ENCODE measurements around the gene PECR. TPM values are rescaled to one million over a fixed set of nuclear protein-coding genes. Genes with fewer than 3 reads are reported as not detected.

The PECR gene
- total RNA-seq, 1 donor from 2014 or later: 18.9 TPM

- H3K27me3 ChIP-seq: no peaks in the 10 kb centered on the region
- H3K36me3 ChIP-seq: no peaks in the 10 kb centered on the region
- TF ChIP-seq CTCF (IDR thresholded peaks at IDR 0.05): no peak
- intact Hi-C loops (cut with DNase I): no loop called here
- H3K9me3 ChIP-seq: no peaks in the 10 kb centered on the region
- no peak overlapping the region for H3K4me3 ChIP-seq
- ATAC-seq: peak; percentile 65
- H3K4me1 ChIP-seq: peaks cover 15% of the 10 kb centered on the region
- no peak for DNase-seq
- H3K27ac ChIP-seq: no peak overlapping the region
Observed at GRCh38 chr2:216004697-216005283, 76.8 kb downstream of the PECR start.

GRCh38 chr2:216003876-216004696 is 77.5 kb downstream of the PECR start:
- Histone ChIP-seq H3K27me3 (no peaks in the 10 kb centered on the region), H3K4me1 (peaks cover 15% of the 10 kb centered on the region), H3K9me3 (no peaks in the 10 kb centered on the region), H3K4me3 (no peak overlapping the region), H3K36me3 (no peaks in the 10 kb centered on the region), H3K27ac (no peak overlapping the region)
- no peak for DNase-seq
- ATAC-seq: no peak
- no peak for TF ChIP-seq CTCF (IDR thresholded peaks at IDR 0.05)
- intact Hi-C loops (cut with DNase I): no loop called here

- H3K9me3 ChIP-seq: no peaks in the 10 kb centered on the region
- intact Hi-C loops (cut with DNase I): no loop called here
- DNase-seq: no peak
- H3K36me3 ChIP-seq: no peaks in the 10 kb centered on the region
- H3K27ac ChIP-seq: no peak overlapping the region
- no peaks in the 10 kb centered on the region for H3K27me3 ChIP-seq
- peaks cover 15% of the 10 kb centered on the region for H3K4me1 ChIP-seq
- TF ChIP-seq CTCF (IDR thresholded peaks at IDR 0.05): no peak
- no peak for ATAC-seq
- no peak overlapping the region for H3K4me3 ChIP-seq
Observed at GRCh38 chr2:216002693-216003092, 78.9 kb downstream of the PECR start.

- Histone ChIP-seq H3K4me1 (peaks cover 15% of the 10 kb centered on the region), H3K36me3 (no peaks in the 10 kb centered on the region), H3K9me3 (no peaks in the 10 kb centered on the region), H3K27ac (no peak overlapping the region), H3K4me3 (no peak overlapping the region), H3K27me3 (no peaks in the 10 kb centered on the region)
- no peak for TF ChIP-seq CTCF (IDR thresholded peaks at IDR 0.05)
- intact Hi-C loops (cut with DNase I): no loop called here
- DNase-seq (no peak), ATAC-seq (no peak)
Observed at GRCh38 chr2:216002101-216002678, 79.4 kb downstream of the PECR start.

GRCh38 chr2:216001216-216002100 is 80.2 kb downstream of the PECR start:
- intact Hi-C loops (cut with DNase I): no loop called here
- no peak overlapping the region for H3K27ac ChIP-seq
- ATAC-seq (no peak), DNase-seq (no peak)
- H3K36me3 ChIP-seq: no peaks in the 10 kb centered on the region
- H3K4me1 ChIP-seq: peaks cover 11% of the 10 kb centered on the region
- H3K9me3 ChIP-seq: no peaks in the 10 kb centered on the region
- no peak overlapping the region for H3K4me3 ChIP-seq
- TF ChIP-seq CTCF (IDR thresholded peaks at IDR 0.05): no peak
- H3K27me3 ChIP-seq: no peaks in the 10 kb centered on the region

Measured in upper lobe of right lung (tissue), 1 donor.